H9 (cell line): ENCODE results near the gene KCNK10. TPM values are rescaled to one million over a fixed set of nuclear protein-coding genes. Genes with fewer than 3 reads are reported as not detected.

Experiments used
- DNase-seq: peaks from one replicate; pipeline ENCODE4 v3.0.0-alpha.2; 2017
- H2AFZ ChIP-seq: one replicate; pipeline ENCODE4 v1.6.1; 2013; ENCODE audit warnings: mild to moderate bottlenecking, low read length, control low read depth, moderate library complexity
- H2AK5ac ChIP-seq: 2 replicates; pipeline ENCODE4 v1.6.1; 2013; ENCODE audit warnings: low read length, control low read depth, mixed read lengths; ENCODE audit not compliant: insufficient read length
- H2BK120ac ChIP-seq: one replicate; pipeline ENCODE4 v1.6.1; 2013; ENCODE audit warnings: low read depth, mild to moderate bottlenecking, low read length, control low read depth, inconsistent platforms; ENCODE audit not compliant: poor library complexity, severe bottlenecking
- H2BK12ac ChIP-seq: 2 replicates; pipeline ENCODE4 v1.6.1; 2013; ENCODE audit warnings: low read length, control low read depth, mixed read lengths, low read depth; ENCODE audit not compliant: insufficient read length
- H2BK15ac ChIP-seq: 2 replicates; pipeline ENCODE4 v1.6.1; 2013; ENCODE audit warnings: low read depth, low read length, control low read depth
- H2BK20ac ChIP-seq: one replicate; pipeline ENCODE4 v1.6.1; 2013; ENCODE audit warnings: low read depth, mild to moderate bottlenecking, low read length, control low read depth, inconsistent platforms; ENCODE audit not compliant: poor library complexity, severe bottlenecking
- H2BK5ac ChIP-seq: 2 replicates; pipeline ENCODE4 v1.6.1; 2013; ENCODE audit warnings: low read length, control low read depth, mixed read lengths; ENCODE audit not compliant: insufficient read length
- H3K14ac ChIP-seq: 2 replicates; pipeline ENCODE4 v1.6.1; 2013; ENCODE audit warnings: low read length, control low read depth; ENCODE audit not compliant: insufficient read depth
- H3K18ac ChIP-seq: 2 replicates; pipeline ENCODE4 v1.6.1; 2013; ENCODE audit warnings: low read depth, mild to moderate bottlenecking, mixed read lengths, low read length, control low read depth; ENCODE audit not compliant: insufficient read length
- H3K23ac ChIP-seq: 2 replicates; pipeline ENCODE4 v1.6.1; 2013; ENCODE audit warnings: low read length, control low read depth, mixed read lengths, low read depth; ENCODE audit not compliant: insufficient read length
- H3K23me2 ChIP-seq: 2 replicates; pipeline ENCODE4 v1.6.1; 2013; ENCODE audit warnings: low read depth, mild to moderate bottlenecking, mixed read lengths, low read length, control low read depth; ENCODE audit not compliant: insufficient read length, poor library complexity, severe bottlenecking
- H3K27ac ChIP-seq: 2 replicates; pipeline ENCODE4 v1.5.1; 2013; ENCODE audit warnings: low read length, control low read depth, mixed read lengths, low read depth; ENCODE audit not compliant: insufficient read length
- H3K27me3 ChIP-seq: 2 replicates; pipeline ENCODE4 v1.6.1; 2013; ENCODE audit warnings: low read length, control low read depth, inconsistent platforms; ENCODE audit not compliant: insufficient read depth
- H3K4ac ChIP-seq: 2 replicates; pipeline ENCODE4 v1.6.1; 2013; ENCODE audit warnings: low read depth, mild to moderate bottlenecking, control low read depth, inconsistent platforms, low read length, moderate library complexity
- H3K4me1 ChIP-seq: 2 replicates; pipeline ENCODE4 v1.6.1; 2013; ENCODE audit warnings: low read length, control low read depth, inconsistent platforms; ENCODE audit not compliant: insufficient read depth
- H3K4me2 ChIP-seq: 2 replicates; pipeline ENCODE4 v1.6.1; 2013; ENCODE audit warnings: low read length, control low read depth, mixed read lengths; ENCODE audit not compliant: insufficient read length, insufficient read depth
- H3K56ac ChIP-seq: 2 replicates; pipeline ENCODE4 v1.6.1; 2013; ENCODE audit warnings: low read depth, mild to moderate bottlenecking, mixed read lengths, low read length, control low read depth; ENCODE audit not compliant: insufficient read length
- H3K79me1 ChIP-seq: 2 replicates; pipeline ENCODE4 v1.6.1; 2013; ENCODE audit warnings: low read depth, mild to moderate bottlenecking, moderate library complexity, low read length, control low read depth, inconsistent platforms; ENCODE audit not compliant: insufficient read depth, poor library complexity, severe bottlenecking
- H3K79me2 ChIP-seq: 2 replicates; pipeline ENCODE4 v1.6.1; 2013; ENCODE audit warnings: low read length, control low read depth, inconsistent platforms; ENCODE audit not compliant: insufficient read depth
- H3K9ac ChIP-seq: 2 replicates; pipeline ENCODE4 v1.6.1; 2013; ENCODE audit warnings: low read length, control low read depth, mixed read lengths; ENCODE audit not compliant: insufficient read length; ENCODE audit errors: extremely low read depth
- H3K9me3 ChIP-seq: one replicate; pipeline ENCODE4 v1.6.1; 2013; ENCODE audit warnings: low read depth, low read length, inconsistent platforms; ENCODE audit not compliant: control insufficient read depth
- H3T11ph ChIP-seq: one replicate; pipeline ENCODE4 v1.6.1; 2013; ENCODE audit warnings: mild to moderate bottlenecking, low read length, control low read depth, inconsistent platforms
- H4K20me1 ChIP-seq: one replicate; pipeline ENCODE4 v1.6.1; 2013; ENCODE audit not compliant: control insufficient read depth, insufficient read length, insufficient read depth
- H4K5ac ChIP-seq: 2 replicates; pipeline ENCODE4 v1.6.1; 2013; ENCODE audit warnings: low read depth, mild to moderate bottlenecking, mixed read lengths, low read length, control low read depth; ENCODE audit not compliant: insufficient read length
- H4K8ac ChIP-seq: replicated peaks from 2 replicates; pipeline ENCODE4 v1.6.1; 2013; ENCODE audit warnings: low read length, control low read depth, mixed read lengths, low read depth; ENCODE audit not compliant: insufficient read length
- H4K91ac ChIP-seq: 2 replicates; pipeline ENCODE4 v1.6.1; 2013; ENCODE audit warnings: low read depth, mild to moderate bottlenecking, moderate library complexity, mixed read lengths, low read length, control low read depth; ENCODE audit not compliant: insufficient read length
- H3K27ac Mint-ChIP-seq, 3 experiments: 2 replicates in 2 of 3; 3 replicates in 1 of 3; pipeline ENCODE4 v1.8.0; 2020 to 2021; ENCODE audit warnings: mixed read lengths in 3 of 3, mild to moderate bottlenecking in 1 of 3, moderate library complexity in 1 of 3
- H3K27me3 Mint-ChIP-seq: 2 replicates; pipeline ENCODE4 v1.8.0; 2021; ENCODE audit warnings: low read depth, mild to moderate bottlenecking, moderate library complexity, mixed read lengths
- H3K36me3 Mint-ChIP-seq, 3 experiments: 2 replicates in 2 of 3; 3 replicates in 1 of 3; pipeline ENCODE4 v1.8.0; 2020 to 2021; ENCODE audit warnings: low read depth in 3 of 3, mixed read lengths in 3 of 3; ENCODE audit not compliant: insufficient read depth in 1 of 3
- H3K4me1 Mint-ChIP-seq, 2 experiments: 2 replicates each; pipeline ENCODE4 v1.8.0; 2020; ENCODE audit warnings: mixed read lengths in 2 of 2
- H3K4me3 Mint-ChIP-seq, 2 experiments: 2 replicates in 1 of 2; 3 replicates in 1 of 2; pipeline ENCODE4 v1.8.0; 2020 to 2021; ENCODE audit warnings: mild to moderate bottlenecking in 2 of 2, mixed read lengths in 2 of 2, moderate library complexity in 1 of 2
- H3K9me3 Mint-ChIP-seq, 2 experiments: 2 replicates in 1 of 2; 3 replicates in 1 of 2; pipeline ENCODE4 v1.8.0; 2020; ENCODE audit warnings: mild to moderate bottlenecking in 2 of 2, mixed read lengths in 2 of 2, moderate library complexity in 1 of 2
- CTCF ChIP-seq: fragments of 200-600 bp; sonication (generic); conservative IDR thresholded peaks from 3 replicates; pipeline ENCODE4 v1.8.0; 2021; ENCODE audit warnings: antibody characterized with exemption, mild to moderate bottlenecking
- WGBS: extraction: QIAGEN DNeasy Blood & Tissue Kit; methylation state at CpG from one replicate; pipeline ENCODE4 v1.1.7; 2013; ENCODE audit warnings: missing lambda C conversion rate, low lambda C conversion rate, mixed read lengths; ENCODE audit not compliant: insufficient read length; ENCODE audit errors: extremely low coverage; 5-methylcytosine and 5-hydroxymethylcytosine counted together
- total RNA-seq: library from RNA; stranded (reverse); gene quantifications from 2 replicates; pipeline ENCODE4 v1.2.1, GENCODE V29; 2021

Gene KCNK10
- total RNA-seq, 1 experiment from 2014 or later, result 0.33 TPM

- no peak for TF ChIP-seq CTCF
- Histone ChIP-seq H3K18ac (no peak overlapping the region), H3K56ac (no peak overlapping the region), H3K9ac (no peak overlapping the region), H3K14ac (no peak overlapping the region), H2BK12ac (no peak overlapping the region), H3K23ac (no peak overlapping the region), H2AK5ac (no peak overlapping the region), H4K8ac (no peak overlapping the region), H4K20me1 (no peaks in the 10 kb centered on the region), H4K5ac (no peak overlapping the region), H3K27ac (no peak overlapping the region), H3K79me1 (no peaks in the 10 kb centered on the region), H3K27me3 (no peaks in the 10 kb centered on the region), H4K91ac (no peak overlapping the region), H3K4ac (no peak overlapping the region), H3K4me1 (no peaks in the 10 kb centered on the region), H3K4me2 (no peak overlapping the region), H2BK15ac (no peak overlapping the region), H3K9me3 (peaks cover 4% of the 10 kb centered on the region), H3K23me2 (no peaks in the 10 kb centered on the region), H2AFZ (no peak overlapping the region), H2BK20ac (no peak overlapping the region), H2BK5ac (no peak overlapping the region), H3K79me2 (no peaks in the 10 kb centered on the region), H3T11ph (no peak overlapping the region), H2BK120ac (no peak overlapping the region)
- Mint-ChIP-seq H3K36me3 (peaks cover 0 to 10% (median 0%) of the 10 kb centered on the region in 3 experiments; a peak in 4 of 7 replicates), H3K27me3 (no peaks in the 10 kb centered on the region), H3K27ac (no peak overlapping the region; a peak in 1 of 7 replicates), H3K4me3 (no peak overlapping the region), H3K4me1 (no peaks in the 10 kb centered on the region), H3K9me3 (peaks cover 11% of the 10 kb centered on the region in 2 experiments)
- no peak for DNase-seq
- WGBS, result no CpG with 5 or more reads among the region's 4 CpGs
Measured at GRCh38 chr14:88227693-88228092, 95.4 kb downstream of the KCNK10 start.
